Kidney epithelial cell (primary cell): ENCODE results near the gene CFAP61. TPM values are rescaled to one million over a fixed set of nuclear protein-coding genes. Genes with fewer than 3 reads are reported as not detected.

ENCODE experiments used
- DNase-seq: peaks from one replicate; pipeline ENCODE4 v3.0.0-alpha.2; 2010; ENCODE audit warnings: low read depth
- H3K27me3 ChIP-seq: 2 replicates; pipeline ENCODE4 v1.6.0; 2011; ENCODE audit warnings: low read length; ENCODE audit not compliant: control insufficient read depth, insufficient read depth
- H3K36me3 ChIP-seq: 2 replicates; pipeline ENCODE4 v1.5.1; 2011; ENCODE audit warnings: low read length; ENCODE audit not compliant: control insufficient read depth, insufficient read depth
- H3K4me3 ChIP-seq: 2 replicates; pipeline ENCODE4 v1.5.1; 2011; ENCODE audit warnings: low read depth, mild to moderate bottlenecking, control low read depth, low read length
- CTCF ChIP-seq: IDR thresholded peaks from 2 replicates; pipeline ENCODE4 v1.5.1; 2011; ENCODE audit warnings: mild to moderate bottlenecking, moderate library complexity, low read length, control low read depth, inconsistent platforms; ENCODE audit not compliant: insufficient read depth, poor library complexity, severe bottlenecking
- total RNA-seq: library from RNA; depleted of rRNA; stranded (reverse); fragments of >200 nt; gene quantifications from 2 replicates; pipeline ENCODE4 v1.2.3, GENCODE V29; 2015

The CFAP61 gene
- total RNA-seq, 1 donor from 2014 or later = not detected

- Histone ChIP-seq H3K36me3 (no peaks in the 10 kb centered on the region), H3K4me3 (no peak overlapping the region), H3K27me3 (peaks cover 3% of the 10 kb centered on the region)
- DNase-seq = no peak
- no peak for TF ChIP-seq CTCF
These were observed 147.2 kb downstream of the CFAP61 start for GRCh38 chr20:20199361-20200160.

GRCh38 chr20:20201124-20201523 is 148.8 kb downstream of the CFAP61 start:
- H3K36me3 ChIP-seq = no peaks in the 10 kb centered on the region
- TF ChIP-seq CTCF = no peak
- DNase-seq = no peak
- peaks cover 3% of the 10 kb centered on the region for H3K27me3 ChIP-seq
- H3K4me3 ChIP-seq = no peak overlapping the region

GRCh38 chr20:20201639-20202038 is 149.3 kb downstream of the CFAP61 start:
- no peak overlapping the region for H3K4me3 ChIP-seq
- TF ChIP-seq CTCF = no peak
- no peak for DNase-seq
- peaks cover 3% of the 10 kb centered on the region for H3K27me3 ChIP-seq
- H3K36me3 ChIP-seq = no peaks in the 10 kb centered on the region

GRCh38 chr20:20202768-20203167 is 150.4 kb downstream of the CFAP61 start:
- TF ChIP-seq CTCF = no peak
- no peaks in the 10 kb centered on the region for H3K36me3 ChIP-seq
- DNase-seq = no peak
- peaks cover 3% of the 10 kb centered on the region for H3K27me3 ChIP-seq
- no peak overlapping the region for H3K4me3 ChIP-seq

- H3K36me3 ChIP-seq = no peaks in the 10 kb centered on the region
- H3K4me3 ChIP-seq = no peak overlapping the region
- no peak for DNase-seq
- H3K27me3 ChIP-seq = peaks cover 3% of the 10 kb centered on the region
- TF ChIP-seq CTCF = no peak
These were observed 151.5 kb downstream of the CFAP61 start for GRCh38 chr20:20203784-20204183.

- no peak for DNase-seq
- H3K36me3 ChIP-seq = no peaks in the 10 kb centered on the region
- no peak overlapping the region for H3K4me3 ChIP-seq
- TF ChIP-seq CTCF = no peak
- peaks cover 3% of the 10 kb centered on the region for H3K27me3 ChIP-seq
These were observed 151.9 kb downstream of the CFAP61 start for GRCh38 chr20:20204256-20204655.
